Measurements from ENCODE around the gene SERPINE2. TPM values are rescaled to one million over a fixed set of nuclear protein-coding genes. Genes with fewer than 3 reads are reported as not detected.
A peak's percentile ranks its signal among the peaks of the same experiment; 100 is the strongest.

The SERPINE2 gene
- total and polyA plus RNA-seq, 7 donors: 2.1 to 20.8 (median 2.7) TPM

DNA sequence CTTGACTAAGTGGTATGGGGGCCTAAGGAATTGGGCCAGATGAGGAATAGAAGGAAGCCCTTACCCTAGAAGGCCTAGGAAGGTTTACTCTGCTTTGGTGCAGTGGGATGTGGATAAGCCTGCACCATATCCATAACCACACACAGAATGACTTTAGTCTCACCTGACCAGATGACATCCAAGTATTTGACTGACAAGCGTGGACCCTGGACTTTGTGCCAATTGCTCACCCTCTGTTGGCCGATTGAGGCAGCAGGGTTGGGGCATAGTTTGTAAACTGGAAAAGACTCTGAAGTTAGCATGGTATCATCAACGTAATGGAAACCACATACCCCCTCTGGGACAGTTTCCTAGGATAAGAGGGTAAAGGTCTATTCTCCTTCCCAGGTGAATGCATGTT lies 36.5 kb upstream of the SERPINE2 start:
- intact Hi-C loops (cut with DNase I): no loop called here

GRCh38 chr2:224073676-224074075 lies 34.6 kb upstream of the SERPINE2 start:
- intact Hi-C loops (cut with DNase I): no loop called here
- TF ChIP-seq, protein P1, sequence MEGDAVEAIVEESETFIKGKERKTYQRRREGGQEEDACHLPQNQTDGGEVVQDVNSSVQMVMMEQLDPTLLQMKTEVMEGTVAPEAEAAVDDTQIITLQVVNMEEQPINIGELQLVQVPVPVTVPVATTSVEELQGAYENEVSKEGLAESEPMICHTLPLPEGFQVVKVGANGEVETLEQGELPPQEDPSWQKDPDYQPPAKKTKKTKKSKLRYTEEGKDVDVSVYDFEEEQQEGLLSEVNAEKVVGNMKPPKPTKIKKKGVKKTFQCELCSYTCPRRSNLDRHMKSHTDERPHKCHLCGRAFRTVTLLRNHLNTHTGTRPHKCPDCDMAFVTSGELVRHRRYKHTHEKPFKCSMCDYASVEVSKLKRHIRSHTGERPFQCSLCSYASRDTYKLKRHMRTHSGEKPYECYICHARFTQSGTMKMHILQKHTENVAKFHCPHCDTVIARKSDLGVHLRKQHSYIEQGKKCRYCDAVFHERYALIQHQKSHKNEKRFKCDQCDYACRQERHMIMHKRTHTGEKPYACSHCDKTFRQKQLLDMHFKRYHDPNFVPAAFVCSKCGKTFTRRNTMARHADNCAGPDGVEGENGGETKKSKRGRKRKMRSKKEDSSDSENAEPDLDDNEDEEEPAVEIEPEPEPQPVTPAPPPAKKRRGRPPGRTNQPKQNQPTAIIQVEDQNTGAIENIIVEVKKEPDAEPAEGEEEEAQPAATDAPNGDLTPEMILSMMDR (IDR thresholded peaks at IDR 0.05): no peak
- DNase-seq (no peak), ATAC-seq (no peak)
- H3K27me3 ChIP-seq (ENCODE audit: insufficient read depth in 3 of 3, low read length in 2 of 3): no peaks in the 10 kb centered on the region
- no peak overlapping the region for H3K27ac ChIP-seq
- no peaks in the 10 kb centered on the region for H3K9me3 ChIP-seq
- no peak overlapping the region for H3K4me3 ChIP-seq
- 55 to 76% (median 61%) methylated on average over 3 of the region's 3 CpGs for WGBS, 3 donors
- H3K36me3 ChIP-seq (ENCODE audit: insufficient read depth in 1 of 2, low read depth in 1 of 2): no peaks in the 10 kb centered on the region
- no peaks in the 10 kb centered on the region for H3K4me1 ChIP-seq

More for the DNA sequence above, 36.5 kb upstream of the SERPINE2 start:
- 89 to 93% (median 89%) methylated on average over 3 of the region's 3 CpGs for WGBS, 3 donors
- H3K4me3 ChIP-seq: no peak overlapping the region
- DNase-seq (no peak), ATAC-seq (no peak)
- TF ChIP-seq, protein P1 (IDR thresholded peaks at IDR 0.05): no peak
- no peaks in the 10 kb centered on the region for H3K4me1 ChIP-seq
- no peaks in the 10 kb centered on the region for H3K27me3 ChIP-seq (ENCODE audit: insufficient read depth in 3 of 3, low read length in 2 of 3)
- no peak overlapping the region for H3K27ac ChIP-seq
- no peaks in the 10 kb centered on the region for H3K36me3 ChIP-seq (ENCODE audit: insufficient read depth in 1 of 2, low read depth in 1 of 2)
- no peaks in the 10 kb centered on the region for H3K9me3 ChIP-seq

GRCh38 chr2:224072541-224073188 lies 33.6 kb upstream of the SERPINE2 start:
- Histone ChIP-seq H3K27me3 (ENCODE audit: insufficient read depth in 3 of 3, low read length in 2 of 3) (no peaks in the 10 kb centered on the region), H3K4me1 (no peaks in the 10 kb centered on the region), H3K4me3 (no peak overlapping the region), H3K9me3 (no peaks in the 10 kb centered on the region), H3K27ac (no peak overlapping the region), H3K36me3 (ENCODE audit: insufficient read depth in 1 of 2, low read depth in 1 of 2) (no peaks in the 10 kb centered on the region)
- DNase-seq: peak; percentile 55 to 59
- intact Hi-C loops (cut with DNase I): no loop called here
- 72 to 75% (median 73%) methylated on average over 4 of the region's 4 CpGs for WGBS, 3 donors
- TF ChIP-seq, protein P1 (IDR thresholded peaks at IDR 0.05): no peak
- peak; percentile 14 to 73 (median 58) for ATAC-seq

- Histone ChIP-seq H3K4me3 (no peak overlapping the region), H3K27ac (no peak overlapping the region), H3K9me3 (no peaks in the 10 kb centered on the region), H3K36me3 (ENCODE audit: insufficient read depth in 1 of 2, low read depth in 1 of 2) (no peaks in the 10 kb centered on the region), H3K4me1 (no peaks in the 10 kb centered on the region), H3K27me3 (ENCODE audit: insufficient read depth in 3 of 3, low read length in 2 of 3) (no peaks in the 10 kb centered on the region)
- TF ChIP-seq, protein P1 (IDR thresholded peaks at IDR 0.05): no peak
- peak; percentile 50 to 54 for DNase-seq
- no peak for ATAC-seq
- 48 to 57% (median 50%) methylated on average over 6 of the region's 6 CpGs for WGBS, 3 donors
- intact Hi-C loops (cut with DNase I): no loop called here
These were observed 30.1 kb upstream of the SERPINE2 start for GRCh38 chr2:224069172-224069571.

- peaks cover 16% of the 10 kb centered on the region for H3K4me1 ChIP-seq
- WGBS, 3 donors: 90 to 93% (median 92%) methylated on average over 4 of the region's 4 CpGs
- no peaks in the 10 kb centered on the region for H3K27me3 ChIP-seq (ENCODE audit: insufficient read depth in 3 of 3, low read length in 2 of 3)
- H3K4me3 ChIP-seq: no peak overlapping the region
- intact Hi-C loops (cut with DNase I): no loop called here
- TF ChIP-seq, protein P1 (IDR thresholded peaks at IDR 0.05): no peak
- ATAC-seq (no peak), DNase-seq (no peak)
- H3K36me3 ChIP-seq (ENCODE audit: insufficient read depth in 1 of 2, low read depth in 1 of 2): no peaks in the 10 kb centered on the region
- no peak overlapping the region for H3K27ac ChIP-seq
- no peaks in the 10 kb centered on the region for H3K9me3 ChIP-seq
These were observed 24.2 kb upstream of the SERPINE2 start for GRCh38 chr2:224063298-224063648.

All from psoas muscle (tissue), 8 donors.